SK-N-MC (cell line): ENCODE measurements around the gene BAIAP2L1.

Source experiments
- DNase-seq: peaks from one replicate; pipeline ENCODE4 v3.0.0-alpha.2; 2011; ENCODE audit warnings: low read depth, low spot score
- H3K27ac ChIP-seq: fragments of 200-600 bp; sonication (generic); 2 replicates; pipeline ENCODE4 v1.5.1; 2016; ENCODE audit warnings: mixed run types
- H3K36me3 ChIP-seq: fragments of 200-600 bp; sonication (generic); 2 replicates; pipeline ENCODE4 v1.6.1; 2017; ENCODE audit warnings: antibody characterized with exemption, low read length, mixed read lengths; ENCODE audit not compliant: insufficient read depth
- H3K4me3 ChIP-seq: fragments of 200-600 bp; sonication (generic); 2 replicates; pipeline ENCODE4 v1.5.1; 2016
- H3K9ac ChIP-seq: fragments of 200-600 bp; sonication (generic); 2 replicates; pipeline ENCODE4 v1.8.0; 2017; ENCODE audit warnings: mixed run types, mixed read lengths; ENCODE audit not compliant: insufficient read length
- H3K9me3 ChIP-seq: fragments of 200-600 bp; sonication (generic); 2 replicates; pipeline ENCODE4 v1.6.1; 2017; ENCODE audit warnings: low read depth, mild to moderate bottlenecking, antibody characterized with exemption, low read length, moderate library complexity, mixed read lengths
- EZH2 ChIP-seq: fragments of 200-600 bp; sonication (generic); IDR thresholded peaks from one replicate; pipeline ENCODE4 v1.6.1; 2017; ENCODE audit warnings: antibody characterized with exemption
- FOXP2 ChIP-seq: optimal IDR thresholded peaks from 2 replicates; pipeline ENCODE3; 2011; ENCODE audit warnings: mild to moderate bottlenecking, moderate library complexity; ENCODE audit not compliant: insufficient read depth; ENCODE audit errors: extremely low read length, control extremely low read depth
- POLR2AphosphoS5 ChIP-seq: IDR thresholded peaks from 2 replicates; pipeline ENCODE4 v1.6.1; 2012; ENCODE audit warnings: mild to moderate bottlenecking, low read depth, low read length, borderline replicate concordance

Gene BAIAP2L1

DNA sequence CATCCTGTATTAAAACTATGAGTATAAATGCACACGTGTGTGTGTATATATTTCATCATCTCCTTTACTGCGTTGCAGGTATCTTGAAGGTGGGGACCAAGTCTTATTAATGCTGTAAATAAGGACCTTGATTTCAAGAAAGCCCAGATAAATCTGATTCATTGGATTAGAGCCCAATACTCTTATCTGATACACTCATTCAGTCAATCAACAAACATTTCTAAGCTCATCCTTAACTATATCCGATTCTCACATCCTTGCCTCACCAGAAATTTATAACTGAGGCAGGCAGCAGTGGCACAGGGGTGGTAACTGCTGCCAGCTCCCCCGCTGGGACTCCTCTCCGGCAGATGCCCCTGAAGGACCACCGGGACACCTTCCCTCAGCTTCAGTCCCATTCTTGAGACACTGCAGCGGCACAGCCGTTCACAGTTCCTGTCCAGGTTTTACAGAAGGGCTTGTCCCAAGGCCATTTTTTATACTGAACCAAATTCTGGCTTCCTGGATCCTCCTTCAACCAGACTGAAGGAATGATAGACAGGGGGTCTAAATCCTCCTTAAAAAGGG, 65.4 kb downstream of the BAIAP2L1 start:
- H3K27ac ChIP-seq: no peak overlapping the region
- no peaks in the 10 kb centered on the region for H3K36me3 ChIP-seq
- TF ChIP-seq POLR2AphosphoS5 (no peak), FOXP2 (no peak), EZH2 (no peak)
- no peak for DNase-seq
- no peaks in the 10 kb centered on the region for H3K9me3 ChIP-seq
- H3K9ac ChIP-seq: no peak overlapping the region
- H3K4me3 ChIP-seq: no peak overlapping the region

DNA sequence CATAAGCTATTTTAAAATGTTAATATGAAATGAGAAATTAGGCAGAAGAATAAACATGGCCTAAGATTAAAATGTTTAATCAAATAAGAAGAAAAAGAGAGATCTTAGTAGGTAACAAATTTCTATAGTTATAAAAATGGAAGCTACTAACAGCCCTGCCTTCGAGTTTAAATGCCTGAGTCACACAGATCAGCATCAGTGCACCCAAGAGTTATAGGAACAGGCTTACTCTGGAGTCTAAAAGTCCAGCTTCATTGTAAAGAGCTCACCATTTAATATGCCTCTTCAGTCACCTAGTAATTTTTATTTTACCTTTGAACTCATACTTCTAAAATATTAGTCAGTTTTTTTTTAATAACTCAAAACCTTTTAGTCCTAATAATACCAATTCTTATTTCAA, 66.8 kb downstream of the BAIAP2L1 start:
- no peak overlapping the region for H3K27ac ChIP-seq
- no peak overlapping the region for H3K4me3 ChIP-seq
- TF ChIP-seq EZH2 (no peak), FOXP2 (no peak), POLR2AphosphoS5 (no peak)

DNA sequence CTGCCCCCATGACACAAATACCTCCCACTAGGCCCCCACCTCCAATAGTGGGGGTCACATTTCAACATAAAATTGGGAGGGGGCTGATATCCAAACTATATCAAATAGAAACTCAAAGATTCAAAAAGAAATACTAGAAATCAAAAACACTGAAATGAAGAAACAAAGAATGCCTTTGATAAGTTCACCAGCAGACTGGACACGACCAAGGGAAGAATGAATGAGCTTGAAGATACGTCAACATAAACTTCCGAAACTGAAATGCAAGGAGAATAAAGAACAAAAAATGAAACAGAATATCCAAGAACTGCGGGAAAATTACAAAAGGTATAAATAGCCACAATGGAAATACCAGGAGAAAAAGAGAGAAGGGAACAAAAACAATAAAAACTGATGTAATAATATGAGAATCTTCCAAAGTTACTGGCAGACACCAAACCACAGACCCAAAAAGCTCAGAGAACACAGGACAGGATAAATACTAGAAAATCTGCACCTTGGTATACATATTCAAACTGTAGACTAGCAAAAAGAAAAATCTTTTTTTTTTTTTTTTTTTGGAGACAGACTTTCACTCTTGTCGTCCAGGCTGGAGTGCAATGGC, 69.9 kb downstream of the BAIAP2L1 start:
- Histone ChIP-seq H3K27ac (no peak overlapping the region), H3K9me3 (no peaks in the 10 kb centered on the region), H3K36me3 (no peaks in the 10 kb centered on the region), H3K9ac (no peak overlapping the region), H3K4me3 (no peak overlapping the region)
- no peak for DNase-seq
- TF ChIP-seq FOXP2 (no peak), POLR2AphosphoS5 (no peak), EZH2 (no peak)

More for the DNA sequence above, 66.8 kb downstream of the BAIAP2L1 start:
- Histone ChIP-seq H3K9me3 (no peaks in the 10 kb centered on the region), H3K36me3 (no peaks in the 10 kb centered on the region), H3K9ac (no peak overlapping the region)
- DNase-seq: no peak

DNA sequence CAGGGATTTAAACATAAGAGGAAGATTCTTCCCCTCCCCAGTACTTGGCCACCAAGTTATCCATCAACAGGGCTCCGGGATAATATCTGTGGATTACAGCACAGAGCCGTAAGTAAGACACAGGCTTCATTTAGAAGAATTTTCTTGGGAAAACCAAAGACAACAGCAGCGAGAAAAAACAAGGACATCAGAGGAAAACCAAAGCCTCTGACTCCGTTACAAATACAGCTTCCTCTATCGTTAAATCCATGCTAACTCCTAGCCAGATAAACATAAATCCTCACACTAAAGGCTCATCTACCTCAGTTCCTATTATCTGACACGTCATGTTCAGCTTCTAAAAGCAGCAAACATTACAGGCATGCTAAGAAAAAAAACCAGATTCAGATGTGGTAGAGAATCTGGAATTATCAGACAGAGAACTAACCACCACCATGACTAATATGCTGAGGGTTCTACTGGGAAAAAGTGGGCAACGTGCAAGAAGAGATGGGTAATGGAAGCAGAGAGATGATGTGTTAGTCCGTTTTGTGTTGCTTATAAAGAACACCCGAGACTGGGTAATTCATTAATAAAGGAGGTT, 71.0 kb downstream of the BAIAP2L1 start:
- Histone ChIP-seq H3K9ac (no peak overlapping the region), H3K9me3 (no peaks in the 10 kb centered on the region), H3K36me3 (no peaks in the 10 kb centered on the region), H3K4me3 (no peak overlapping the region), H3K27ac (no peak overlapping the region)
- DNase-seq: no peak
- TF ChIP-seq EZH2 (no peak), FOXP2 (no peak), POLR2AphosphoS5 (no peak)

DNA sequence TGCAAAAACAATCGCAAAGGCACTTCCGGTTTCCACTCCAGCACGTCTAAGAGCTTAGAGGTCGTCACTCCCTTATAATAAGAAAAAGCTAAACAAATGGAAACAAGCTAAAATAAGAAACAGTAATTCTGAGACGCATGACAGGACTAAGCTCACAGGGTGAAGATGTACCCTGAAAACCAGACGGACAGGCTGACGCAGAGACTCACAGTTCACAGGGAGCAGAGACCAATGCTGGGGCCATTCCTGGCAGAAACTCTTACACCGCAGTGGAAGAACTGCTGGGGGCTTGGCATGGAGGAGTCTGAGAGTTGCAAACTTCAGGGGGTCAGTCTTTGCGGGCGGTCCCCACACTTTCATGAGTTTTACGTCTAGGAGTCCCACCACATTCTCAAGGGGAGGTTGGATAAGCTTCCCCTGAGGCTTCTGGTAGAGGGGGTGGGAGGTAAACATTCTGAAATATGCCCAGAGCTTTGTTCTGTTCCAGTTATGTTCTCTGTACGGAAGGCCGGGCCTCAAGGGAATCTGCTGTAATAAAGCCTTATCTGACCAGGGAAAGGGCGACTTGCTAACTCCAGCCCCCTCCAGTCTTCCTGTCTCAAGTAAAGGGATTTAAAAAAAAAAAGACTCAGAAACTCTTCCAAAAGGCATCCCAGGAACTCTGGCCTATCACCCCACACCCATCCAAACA, 71.6 kb downstream of the BAIAP2L1 start:
- no peak for TF ChIP-seq POLR2AphosphoS5
- TF ChIP-seq FOXP2: no peak
- TF ChIP-seq EZH2: no peak
- Histone ChIP-seq H3K36me3 (no peaks in the 10 kb centered on the region), H3K9ac (no peak overlapping the region), H3K27ac (no peak overlapping the region), H3K4me3 (no peak overlapping the region), H3K9me3 (no peaks in the 10 kb centered on the region)
- DNase-seq: no peak

DNA sequence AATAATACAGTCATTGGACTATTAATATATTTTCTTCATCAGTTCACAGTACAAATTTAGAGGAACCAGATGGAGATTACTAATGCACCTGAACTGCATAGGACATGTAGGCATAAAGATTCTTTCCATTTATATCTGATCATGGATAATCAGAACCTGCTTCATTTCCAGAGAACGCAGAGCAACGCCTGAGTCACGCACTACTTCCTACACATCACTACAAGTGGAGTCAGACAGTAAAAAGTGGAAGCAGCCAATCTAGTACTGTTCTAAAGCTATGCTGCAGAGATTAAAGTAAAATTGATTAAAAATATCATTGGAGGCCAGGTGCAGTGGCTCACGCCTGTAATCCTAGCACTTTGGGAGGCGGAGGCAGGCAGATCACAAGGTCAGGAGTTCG, 76.1 kb downstream of the BAIAP2L1 start:
- no peak for DNase-seq
- no peak for TF ChIP-seq FOXP2
- TF ChIP-seq EZH2: no peak
- no peak for TF ChIP-seq POLR2AphosphoS5
- Histone ChIP-seq H3K9me3 (no peaks in the 10 kb centered on the region), H3K27ac (no peak overlapping the region), H3K4me3 (no peak overlapping the region), H3K36me3 (no peaks in the 10 kb centered on the region), H3K9ac (no peak overlapping the region)

DNA sequence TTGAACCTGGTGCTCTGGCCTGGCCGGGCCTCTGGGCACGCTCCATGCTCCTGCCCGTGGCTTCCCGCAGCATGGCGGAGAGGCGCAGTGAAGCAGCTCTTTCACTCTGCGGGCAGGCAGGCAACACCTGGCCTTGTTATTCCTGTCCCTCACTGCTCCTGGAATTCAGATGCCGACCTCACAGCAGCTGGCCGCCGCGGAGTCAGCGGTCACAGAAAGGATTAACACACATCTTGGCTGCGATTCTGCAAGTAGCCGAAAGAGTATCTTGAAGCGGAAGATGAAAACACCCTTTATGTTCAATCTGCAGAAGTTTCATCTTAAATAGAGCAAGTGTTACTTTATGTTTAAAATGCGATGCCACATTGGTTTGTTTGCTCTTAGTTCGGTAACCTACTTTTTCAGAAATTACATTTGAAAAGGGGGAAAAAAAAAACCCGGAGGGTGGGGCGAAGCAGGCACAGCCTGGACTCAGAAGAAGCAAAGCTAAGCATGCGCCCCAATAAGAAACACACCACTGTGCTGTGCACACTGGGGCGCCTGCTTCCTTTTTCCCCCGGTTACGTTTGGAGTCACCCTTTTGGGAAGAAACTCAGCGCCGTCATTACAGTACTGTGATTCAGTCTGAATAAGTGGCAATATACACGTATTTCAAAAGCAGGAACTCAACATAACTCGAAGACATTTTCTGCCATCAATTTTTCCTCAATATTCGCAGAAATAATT, 77.1 kb downstream of the BAIAP2L1 start:
- H3K9ac ChIP-seq: no peak overlapping the region

More for the DNA sequence above, 77.1 kb downstream of the BAIAP2L1 start:
- TF ChIP-seq FOXP2: no peak
- TF ChIP-seq POLR2AphosphoS5: no peak
- TF ChIP-seq EZH2: no peak
- Histone ChIP-seq H3K36me3 (no peaks in the 10 kb centered on the region), H3K27ac (no peak overlapping the region), H3K4me3 (no peak overlapping the region), H3K9me3 (no peaks in the 10 kb centered on the region)
- DNase-seq: no peak
